ENCODE results near the gene YWHAE. TPM values are rescaled to one million over a fixed set of nuclear protein-coding genes. Genes with fewer than 3 reads are reported as not detected.

YWHAE gene
- total RNA-seq, 2 experiments from 2014 or later: 267 to 646 TPM

DNA sequence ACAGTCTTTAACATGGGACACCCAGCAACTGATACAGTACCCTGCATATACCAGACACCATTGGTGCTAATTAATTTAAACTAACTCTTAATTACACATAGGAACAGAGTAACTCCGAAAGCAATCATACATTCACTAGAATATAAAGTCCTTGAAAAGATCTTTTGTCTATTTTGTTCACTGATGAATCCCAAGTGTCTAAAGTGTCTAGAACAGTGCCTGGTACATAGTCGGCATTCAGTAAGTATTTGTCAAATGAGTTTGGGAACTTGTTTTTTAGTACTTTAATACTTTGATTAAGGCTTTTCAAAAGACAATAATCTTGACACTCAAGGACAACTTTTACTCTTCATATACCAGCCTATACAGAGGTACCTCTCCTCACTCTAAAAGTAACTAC, 13.8 kb downstream of the YWHAE start:
- TF ChIP-seq, protein P1, sequence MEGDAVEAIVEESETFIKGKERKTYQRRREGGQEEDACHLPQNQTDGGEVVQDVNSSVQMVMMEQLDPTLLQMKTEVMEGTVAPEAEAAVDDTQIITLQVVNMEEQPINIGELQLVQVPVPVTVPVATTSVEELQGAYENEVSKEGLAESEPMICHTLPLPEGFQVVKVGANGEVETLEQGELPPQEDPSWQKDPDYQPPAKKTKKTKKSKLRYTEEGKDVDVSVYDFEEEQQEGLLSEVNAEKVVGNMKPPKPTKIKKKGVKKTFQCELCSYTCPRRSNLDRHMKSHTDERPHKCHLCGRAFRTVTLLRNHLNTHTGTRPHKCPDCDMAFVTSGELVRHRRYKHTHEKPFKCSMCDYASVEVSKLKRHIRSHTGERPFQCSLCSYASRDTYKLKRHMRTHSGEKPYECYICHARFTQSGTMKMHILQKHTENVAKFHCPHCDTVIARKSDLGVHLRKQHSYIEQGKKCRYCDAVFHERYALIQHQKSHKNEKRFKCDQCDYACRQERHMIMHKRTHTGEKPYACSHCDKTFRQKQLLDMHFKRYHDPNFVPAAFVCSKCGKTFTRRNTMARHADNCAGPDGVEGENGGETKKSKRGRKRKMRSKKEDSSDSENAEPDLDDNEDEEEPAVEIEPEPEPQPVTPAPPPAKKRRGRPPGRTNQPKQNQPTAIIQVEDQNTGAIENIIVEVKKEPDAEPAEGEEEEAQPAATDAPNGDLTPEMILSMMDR (conservative IDR thresholded peaks at IDR 0.05; ENCODE audit: low read length): no peak
- TF ChIP-seq EZH2phosphoT487 (IDR thresholded peaks at IDR 0.05; ENCODE audit: borderline replicate concordance, low read depth, low read length): no peak
- no peak for DNase-seq (ENCODE audit: low spot score)
- BruUV-seq (replicated peaks): no TSS peak
- Histone ChIP-seq H3K4me3 (ENCODE audit: low read depth, low read length, poor library complexity, severe bottlenecking) (no peak overlapping the region), H4K20me1 (ENCODE audit: insufficient read depth, low read length) (peaks cover 46% of the 10 kb centered on the region), H2AFZ (ENCODE audit: low read length) (no peak overlapping the region), H3K9me3 (ENCODE audit: low read length) (no peaks in the 10 kb centered on the region), H3K79me2 (ENCODE audit: insufficient read depth, low read depth, low read length) (peaks cover 98% of the 10 kb centered on the region), H3K36me3 (ENCODE audit: insufficient read depth, low read length) (peaks cover 72% of the 10 kb centered on the region), H3K4me2 (ENCODE audit: low read length) (peak overlapping the region; percentile 18; the same call in 1 of the 2 replicates), H3K27ac (ENCODE audit: low read depth, low read length, poor library complexity, severe bottlenecking) (peak overlapping the region; percentile 3), H3K4me1 (ENCODE audit: insufficient read depth, low read length, poor library complexity, severe bottlenecking) (peaks cover 56% of the 10 kb centered on the region), H3K9me2 (ENCODE audit: insufficient read depth, low read length) (no peaks in the 10 kb centered on the region)
- CTCF ChIA-PET (ENCODE audit: unreplicated experiment): no interaction called here
- intact Hi-C loops (cut with micrococcal nuclease; ENCODE audit: unreplicated experiment): no loop called here
- POLR2A ChIA-PET: interaction anchor here (0.9 kb wide), 1 partner anchor 11 kb away, joined by 3 read pairs; no protein-coding TSS in a partner anchor

DNA sequence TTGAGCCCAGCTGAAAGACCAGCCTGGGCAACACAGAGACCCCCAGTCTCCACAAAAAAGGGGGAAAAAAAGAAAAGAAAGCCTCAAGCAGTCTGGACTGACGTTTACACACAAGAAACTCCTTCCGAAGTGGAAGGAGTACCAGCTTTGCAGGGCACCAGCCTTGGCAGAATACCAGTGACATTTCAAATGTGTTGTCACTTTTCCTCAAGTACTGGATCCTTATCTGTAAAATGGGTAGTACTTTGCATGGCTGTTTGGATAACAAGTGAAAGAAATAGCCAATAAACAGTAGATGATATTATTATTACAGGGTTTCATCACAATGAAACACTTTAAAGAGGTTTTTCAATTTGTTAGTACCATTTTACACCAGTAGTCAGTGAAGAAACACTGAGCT, 14.2 kb downstream of the YWHAE start:
- Histone ChIP-seq H4K20me1 (ENCODE audit: insufficient read depth, low read length) (peaks cover 43% of the 10 kb centered on the region), H3K9me3 (ENCODE audit: low read length) (no peaks in the 10 kb centered on the region), H3K4me3 (ENCODE audit: low read depth, low read length, poor library complexity, severe bottlenecking) (no peak overlapping the region), H3K79me2 (ENCODE audit: insufficient read depth, low read depth, low read length) (peaks cover 98% of the 10 kb centered on the region), H2AFZ (ENCODE audit: low read length) (no peak overlapping the region), H3K36me3 (ENCODE audit: insufficient read depth, low read length) (peaks cover 71% of the 10 kb centered on the region), H3K4me1 (ENCODE audit: insufficient read depth, low read length, poor library complexity, severe bottlenecking) (peaks cover 56% of the 10 kb centered on the region), H3K9me2 (ENCODE audit: insufficient read depth, low read length) (no peaks in the 10 kb centered on the region), H3K27ac (ENCODE audit: low read depth, low read length, poor library complexity, severe bottlenecking) (peak overlapping the region; percentile 3), H3K4me2 (ENCODE audit: low read length) (peak overlapping the region; percentile 18; the same call in 1 of the 2 replicates)
- TF ChIP-seq EZH2phosphoT487 (IDR thresholded peaks at IDR 0.05; ENCODE audit: borderline replicate concordance, low read depth, low read length): no peak
- ChIA-PET POLR2A (no interaction called here), CTCF (ENCODE audit: unreplicated experiment) (no interaction called here)
- BruUV-seq (replicated peaks): no TSS peak
- DNase-seq (ENCODE audit: low spot score): no peak
- intact Hi-C loops (cut with micrococcal nuclease; ENCODE audit: unreplicated experiment): no loop called here

DNA sequence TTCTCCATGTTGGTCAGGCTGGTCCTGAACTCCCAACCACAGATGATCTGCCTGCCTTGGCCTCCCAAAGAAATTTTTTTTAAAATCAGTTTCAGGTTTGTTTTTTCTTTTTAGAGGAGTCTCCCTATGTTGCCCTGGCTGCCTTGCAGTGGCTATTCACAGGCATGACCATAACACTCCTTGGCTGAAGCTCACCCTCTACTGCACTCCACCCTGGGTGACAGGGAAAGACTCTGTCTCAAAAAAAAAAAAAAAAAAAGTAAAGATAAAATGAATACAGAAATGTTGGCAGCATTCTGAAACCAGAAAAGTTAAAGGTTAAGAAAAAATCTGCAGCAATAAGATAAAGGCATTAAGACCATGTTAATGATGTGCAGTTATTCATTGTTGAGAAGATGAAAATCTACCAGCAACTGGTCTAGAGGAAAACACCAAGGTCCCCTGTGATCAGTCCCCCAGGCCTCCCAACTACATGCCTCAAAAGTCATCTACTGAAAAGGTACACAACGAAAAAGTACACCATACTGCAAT, 15.1 kb downstream of the YWHAE start:
- Histone ChIP-seq H3K4me3 (ENCODE audit: low read depth, low read length, poor library complexity, severe bottlenecking) (no peak overlapping the region), H4K20me1 (ENCODE audit: insufficient read depth, low read length) (peaks cover 42% of the 10 kb centered on the region), H3K36me3 (ENCODE audit: insufficient read depth, low read length) (peaks cover 71% of the 10 kb centered on the region), H3K27ac (ENCODE audit: low read depth, low read length, poor library complexity, severe bottlenecking) (no peak overlapping the region), H3K79me2 (ENCODE audit: insufficient read depth, low read depth, low read length) (peaks cover 98% of the 10 kb centered on the region), H3K9me2 (ENCODE audit: insufficient read depth, low read length) (no peaks in the 10 kb centered on the region), H2AFZ (ENCODE audit: low read length) (no peak overlapping the region), H3K4me1 (ENCODE audit: insufficient read depth, low read length, poor library complexity, severe bottlenecking) (peaks cover 56% of the 10 kb centered on the region), H3K9me3 (ENCODE audit: low read length) (no peaks in the 10 kb centered on the region), H3K4me2 (ENCODE audit: low read length) (no peak overlapping the region)
- ChIA-PET POLR2A (interaction anchor here (0.6 kb wide), 1 partner anchor 144 kb away, joined by 3 read pairs; no protein-coding TSS in a partner anchor), CTCF (ENCODE audit: unreplicated experiment) (no interaction called here)
- BruUV-seq (replicated peaks): no TSS peak
- DNase-seq (ENCODE audit: low spot score): no peak
- TF ChIP-seq, protein P1 (conservative IDR thresholded peaks at IDR 0.05; ENCODE audit: low read length): no peak
- no peak for TF ChIP-seq EZH2phosphoT487 (IDR thresholded peaks at IDR 0.05; ENCODE audit: borderline replicate concordance, low read depth, low read length)
- intact Hi-C loops (cut with micrococcal nuclease; ENCODE audit: unreplicated experiment): no loop called here
